H1 (cell line): ENCODE results near the gene PHLPP1. TPM values are rescaled to one million over a fixed set of nuclear protein-coding genes. Genes with fewer than 3 reads are reported as not detected.

Experiments
- CTCF ChIA-PET: fragments of 300-600 bp; sonication (Branson Sonifier 250); formaldehyde crosslinking; loops from one replicate; lab custom pipeline; 2021; ENCODE audit not compliant: partially characterized antibody; lab: Charles Lee
- POLR2A ChIA-PET: fragments of 300-600 bp; sonication (Branson Sonifier 250); formaldehyde crosslinking; loops from one replicate; lab custom pipeline; 2021; ENCODE audit warnings: inconsistent platforms; ENCODE audit not compliant: partially characterized antibody; lab: Charles Lee
- DNase-seq, 2 experiments: peaks; one replicate each; pipeline versions ENCODE4 v3.0.0 to v3.0.0-alpha.2; 2010 to 2022; ENCODE audit warnings: low spot score in 2 of 2, low read depth in 1 of 2, mixed read lengths in 1 of 2
- FAIRE-seq: peaks from 2 replicates; lab custom pipeline; 2011; peaks lifted over from hg19 to GRCh38; lab: Jason Lieb, UNC
- H2AFZ ChIP-seq: 2 replicates; pipeline ENCODE4 v1.8.1; 2012; ENCODE audit warnings: low read length, inconsistent platforms
- H2AK5ac ChIP-seq: 2 replicates; pipeline ENCODE4 v1.6.1; 2013; ENCODE audit warnings: low read depth, low read length
- H2BK120ac ChIP-seq: replicated peaks from 2 replicates; pipeline ENCODE3; 2013; ENCODE audit warnings: low read depth, low read length, inconsistent platforms
- H2BK12ac ChIP-seq: 2 replicates; pipeline ENCODE4 v1.6.1; 2013; ENCODE audit warnings: low read depth, low read length
- H2BK15ac ChIP-seq: 2 replicates; pipeline ENCODE4 v1.6.1; 2013; ENCODE audit warnings: low read length
- H2BK20ac ChIP-seq: 2 replicates; pipeline ENCODE4 v1.6.1; 2013; ENCODE audit warnings: low read length
- H2BK5ac ChIP-seq: 2 replicates; pipeline ENCODE4 v1.6.1; 2013; ENCODE audit warnings: low read depth, low read length
- H3K14ac ChIP-seq: 2 replicates; pipeline ENCODE4 v1.6.1; 2013; ENCODE audit warnings: inconsistent platforms; ENCODE audit not compliant: insufficient read length
- H3K18ac ChIP-seq: 2 replicates; pipeline ENCODE4 v1.6.1; 2013; ENCODE audit warnings: low read length; ENCODE audit errors: extremely low read depth
- H3K23ac ChIP-seq: 2 replicates; pipeline ENCODE4 v1.6.1; 2013; ENCODE audit warnings: inconsistent platforms; ENCODE audit not compliant: insufficient read length
- H3K23me2 ChIP-seq: 2 replicates; pipeline ENCODE4 v1.6.1; 2013; ENCODE audit warnings: low read depth, low read length
- H3K27ac ChIP-seq: 2 replicates; pipeline ENCODE4 v1.6.1; 2011; ENCODE audit warnings: low read depth, low read length, inconsistent platforms
- H3K27me3 ChIP-seq, 4 experiments: replicated peaks in 1 of 4; 1 replicate in 1 of 4; 2 replicates in 3 of 4; pipeline versions ENCODE4 v1.6.1 to v1.8.1; 2011 to 2013; ENCODE audit warnings: low read length in 3 of 4, mild to moderate bottlenecking in 3 of 4, inconsistent platforms in 2 of 4, mixed read lengths in 2 of 4, moderate library complexity in 1 of 4; ENCODE audit not compliant: control insufficient read depth in 3 of 4, insufficient read depth in 3 of 4; ENCODE audit errors: extremely low read depth in 1 of 4
- H3K36me3 ChIP-seq, 4 experiments: 2 replicates each; pipeline versions ENCODE4 v1.6.1 to v1.8.1; 2011 to 2013; ENCODE audit warnings: mild to moderate bottlenecking in 4 of 4, low read length in 3 of 4, moderate library complexity in 2 of 4, control low read depth in 1 of 4, inconsistent platforms in 1 of 4; ENCODE audit not compliant: insufficient read depth in 4 of 4, control insufficient read depth in 2 of 4
- H3K4ac ChIP-seq: replicated peaks from 2 replicates; pipeline ENCODE3; 2013; ENCODE audit warnings: low read length, low read depth, mixed read lengths, inconsistent platforms; ENCODE audit not compliant: insufficient read length
- H3K4me1 ChIP-seq, 4 experiments: replicated peaks in 1 of 4; 1 replicate in 1 of 4; 2 replicates in 3 of 4; pipeline versions ENCODE4 v1.6.1 to v1.8.1; 2011 to 2013; ENCODE audit warnings: low read length in 3 of 4, inconsistent platforms in 2 of 4, mixed read lengths in 1 of 4; ENCODE audit not compliant: insufficient read depth in 4 of 4, control insufficient read depth in 3 of 4
- H3K4me2 ChIP-seq, 2 experiments: 2 replicates each; pipeline versions ENCODE4 v1.6.1 to v1.8.1; 2011 to 2013; ENCODE audit warnings: low read depth in 2 of 2, low read length in 2 of 2, control low read depth in 1 of 2, inconsistent platforms in 1 of 2, mild to moderate bottlenecking in 1 of 2; ENCODE audit not compliant: insufficient read depth in 1 of 2
- H3K4me3 ChIP-seq, 4 experiments: fragments of 200-600, 300-600 bp in 1 of 4; sonication (generic), shearing (Covaris generic), sonication (Bioruptor Twin) in 1 of 4; 2 replicates each; pipeline versions ENCODE4 v1.5.1 to v1.8.1; 2011 to 2016; ENCODE audit warnings: low read length in 4 of 4, low read depth in 3 of 4, control low read depth in 2 of 4, inconsistent platforms in 2 of 4, mild to moderate bottlenecking in 2 of 4, mixed read lengths in 1 of 4, moderate library complexity in 1 of 4; ENCODE audit not compliant: insufficient read depth in 2 of 4; ENCODE audit errors: extremely low read depth in 1 of 4
- H3K56ac ChIP-seq: replicated peaks from 2 replicates; pipeline ENCODE3; 2013; ENCODE audit warnings: low read depth, mild to moderate bottlenecking, mixed read lengths, low read length, inconsistent platforms; ENCODE audit not compliant: insufficient read length
- H3K79me1 ChIP-seq: 2 replicates; pipeline ENCODE4 v1.6.1; 2013; ENCODE audit warnings: low read depth, low read length, control low read depth
- H3K79me2 ChIP-seq, 2 experiments: 2 replicates each; pipeline versions ENCODE4 v1.6.1 to v1.8.1; 2012 to 2013; ENCODE audit warnings: low read length in 2 of 2, mild to moderate bottlenecking in 2 of 2, inconsistent platforms in 1 of 2; ENCODE audit not compliant: insufficient read depth in 2 of 2, control insufficient read depth in 1 of 2
- H3K9ac ChIP-seq, 4 experiments: replicated peaks in 1 of 4; 1 replicate in 1 of 4; 2 replicates in 3 of 4; pipeline versions ENCODE4 v1.6.1 to v1.8.1; 2011 to 2013; ENCODE audit warnings: low read depth in 3 of 4, low read length in 3 of 4, control low read depth in 2 of 4, mild to moderate bottlenecking in 2 of 4, moderate library complexity in 2 of 4, inconsistent platforms in 1 of 4; ENCODE audit errors: extremely low read depth in 1 of 4
- H3K9me3 ChIP-seq, 2 experiments: 2 replicates each; pipeline versions ENCODE4 v1.6.1 to v1.8.1; 2012 to 2013; ENCODE audit warnings: mild to moderate bottlenecking in 2 of 2, moderate library complexity in 2 of 2, control low read depth in 1 of 2, inconsistent platforms in 1 of 2, low read depth in 1 of 2, low read length in 1 of 2, mixed read lengths in 1 of 2; ENCODE audit not compliant: insufficient read depth in 2 of 2
- H4K20me1 ChIP-seq, 2 experiments: replicated peaks in 1 of 2; 2 replicates each; pipeline versions ENCODE3 to v1.8.1; 2011 to 2013; ENCODE audit warnings: inconsistent platforms in 2 of 2, low read length in 2 of 2, mild to moderate bottlenecking in 1 of 2; ENCODE audit not compliant: insufficient read depth in 2 of 2, control insufficient read depth in 1 of 2
- H4K5ac ChIP-seq: 2 replicates; pipeline ENCODE4 v1.6.1; 2013; ENCODE audit warnings: low read length, low read depth, mixed read lengths, inconsistent platforms; ENCODE audit not compliant: insufficient read length
- H4K8ac ChIP-seq: 2 replicates; pipeline ENCODE4 v1.8.0; 2013; ENCODE audit warnings: mild to moderate bottlenecking, moderate library complexity, low read length, inconsistent platforms; ENCODE audit not compliant: insufficient read depth; ENCODE audit errors: extremely low read depth
- H4K91ac ChIP-seq: replicated peaks from 2 replicates; pipeline ENCODE3; 2013; ENCODE audit warnings: low read length, mixed read lengths, inconsistent platforms; ENCODE audit not compliant: insufficient read length
- CHD1 ChIP-seq: IDR thresholded peaks from 2 replicates; pipeline ENCODE4 v1.6.1; 2012; ENCODE audit warnings: low read depth, low read length, improper control_type of control experiment
- CTBP2 ChIP-seq: IDR thresholded peaks from 2 replicates; pipeline ENCODE4 v1.7.0; 2011; ENCODE audit warnings: borderline replicate concordance, mild to moderate bottlenecking, moderate library complexity, mixed read lengths, low read length; ENCODE audit not compliant: insufficient read depth, insufficient read length
- EGR1 ChIP-seq: IDR thresholded peaks from 2 replicates; pipeline ENCODE4 v1.6.1; 2011; ENCODE audit warnings: low read depth, low read length, borderline replicate concordance
- JUN ChIP-seq: IDR thresholded peaks from 2 replicates; pipeline ENCODE4 v1.6.1; 2011; ENCODE audit warnings: low read depth, mild to moderate bottlenecking, improper control_type of control experiment, low read length
- JUND ChIP-seq: IDR thresholded peaks from 2 replicates; pipeline ENCODE4 v1.6.1; 2011; ENCODE audit warnings: mild to moderate bottlenecking, improper control_type of control experiment, low read length
- RBBP5 ChIP-seq: IDR thresholded peaks from 2 replicates; pipeline ENCODE4 v1.7.1; 2012; ENCODE audit warnings: low read depth, mild to moderate bottlenecking, inconsistent platforms, low read length, moderate library complexity, borderline replicate concordance
- RXRA ChIP-seq: IDR thresholded peaks from 2 replicates; pipeline ENCODE4 v1.6.1; 2011; ENCODE audit warnings: low read depth, mild to moderate bottlenecking, low read length, moderate library complexity; ENCODE audit not compliant: insufficient read depth
- SIN3A ChIP-seq, 2 experiments: IDR thresholded peaks in 1 of 2; conservative IDR thresholded peaks in 1 of 2; 2 replicates each; pipeline ENCODE4 v1.6.1; 2011 to 2012; ENCODE audit warnings: low read length in 2 of 2, improper control_type of control experiment in 1 of 2, low read depth in 1 of 2, mild to moderate bottlenecking in 1 of 2
- TAF1 ChIP-seq: IDR thresholded peaks from 2 replicates; pipeline ENCODE4 v1.6.1; 2011; ENCODE audit warnings: mild to moderate bottlenecking, low read depth, low read length
- TCF12 ChIP-seq: IDR thresholded peaks from 2 replicates; pipeline ENCODE4 v1.6.1; 2011; ENCODE audit warnings: low read depth, mild to moderate bottlenecking, low read length
- WGBS, 2 experiments: shearing (Covaris generic) in 1 of 2; methylation state at CpG; one replicate each; pipeline versions ENCODE4 v1.1.6 to v1.1.7; 2013 to 2015; ENCODE audit warnings: low lambda C conversion rate in 2 of 2, mixed read lengths in 2 of 2, inconsistent platforms in 1 of 2, low coverage in 1 of 2, missing lambda C conversion rate in 1 of 2; ENCODE audit not compliant: insufficient replicate concordance in 2 of 2, insufficient coverage in 1 of 2, insufficient read length in 1 of 2; ENCODE audit errors: extremely low coverage in 1 of 2, missing lambda C conversion rate in 1 of 2; 5-methylcytosine and 5-hydroxymethylcytosine counted together
- polyA plus RNA-seq, 7 experiments: library from polyadenylated mRNA; depleted of rRNA in 3 of 7; stranded (reverse) in 5 of 7; unstranded in 2 of 7; fragments of >200 nt in 5 of 7; fragments of 200-250 nt in 2 of 7; gene quantifications; 1 replicate in 5 of 7; 2 replicates in 1 of 7; 4 replicates in 1 of 7; pipeline versions ENCODE4 v1.2.1 to v1.2.3, GENCODE V29; 2011 to 2013; ENCODE audit warnings: missing spikeins in 2 of 7, mixed read lengths in 2 of 7
- total RNA-seq: library from RNA; stranded (reverse); fragmentation: NEBNext Ultra II Directional; extraction: Animal tissue kit (Norgen Biotek cat#: 25700); gene quantifications from 2 replicates; pipeline ENCODE4 v1.2.1, GENCODE V29; 2021

The PHLPP1 gene
- total and polyA plus RNA-seq, 2 of the 8 experiments (the other 6 are each of a cell fraction or from before 2014, with no cell fraction given), result 28.0 to 66.3 TPM

DNA sequence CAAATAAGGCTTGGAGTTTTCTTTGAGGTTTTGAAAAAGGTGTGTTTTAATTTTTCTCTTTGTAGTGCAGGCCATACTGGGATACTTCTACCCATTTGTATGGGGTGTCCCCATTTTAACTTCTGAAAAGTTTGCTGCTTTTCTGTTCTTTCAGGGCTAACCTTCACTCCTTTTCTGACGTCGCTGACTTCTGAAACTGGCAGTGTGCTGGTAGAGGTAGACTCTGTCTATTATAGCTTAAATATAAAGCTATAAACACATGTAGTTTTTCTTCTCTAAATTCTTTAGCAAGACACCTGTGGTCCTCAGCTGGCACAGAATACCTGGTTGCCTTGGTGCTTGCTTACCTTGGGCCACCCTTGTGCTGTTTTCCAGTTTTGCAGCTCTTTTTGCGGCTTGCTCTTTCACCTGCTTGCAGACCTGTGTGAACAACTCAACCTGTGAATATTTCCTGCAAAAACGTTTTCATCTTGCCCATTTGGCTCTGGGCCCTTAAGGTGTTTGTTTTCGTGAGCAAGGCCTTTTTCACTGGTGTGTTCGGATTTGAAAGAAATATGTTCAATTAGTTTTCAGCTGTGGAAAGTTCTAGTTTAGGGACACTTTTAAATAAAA lies 42.2 kb downstream of the PHLPP1 start:
- Histone ChIP-seq H3K9ac (peak overlapping the region in 1 of 4 experiments; percentile 53; a peak in 1 of 7 replicates), H3K4me3 (peak overlapping the region in 1 of 4 experiments; percentile 45; a peak in 1 of 8 replicates), H3K27ac (peak overlapping the region; percentile 35; the same call in 1 of the 2 replicates), H4K5ac (no peak overlapping the region), H2BK20ac (peak overlapping the region; percentile 67), H4K20me1 (peaks cover 0 to 4% of the 10 kb centered on the region in 2 experiments), H3K36me3 (no peaks in the 10 kb centered on the region), H3K4me1 (peaks cover 8 to 36% (median 26%) of the 10 kb centered on the region in 4 experiments), H3K23ac (no peak overlapping the region), H2BK120ac (peak overlapping the region; percentile 63), H2BK15ac (no peak overlapping the region), H3K27me3 (no peaks in the 10 kb centered on the region), H3K79me1 (peaks cover 4% of the 10 kb centered on the region; the same call in 1 of the 2 replicates), H2AK5ac (0 out of 2 replicates have a peak overlapping the region, but pooled peaks have one; percentile 28), H3K79me2 (peaks cover 18 to 98% of the 10 kb centered on the region in 2 experiments), H3K4ac (no peak overlapping the region), H4K91ac (peak overlapping the region; percentile 8), H3K9me3 (no peaks in the 10 kb centered on the region), H4K8ac (no peak overlapping the region), H2BK5ac (peak overlapping the region; percentile 67; the same call in 1 of the 2 replicates), H3K4me2 (peak overlapping the region; percentile 36 to 41; a peak in 3 of 4 replicates), H2BK12ac (peak overlapping the region; percentile 20; the same call in 1 of the 2 replicates), H3K14ac (no peak overlapping the region), H3K56ac (no peak overlapping the region), H3K18ac (0 out of 2 replicates have a peak overlapping the region, but pooled peaks have one; percentile 5), H3K23me2 (no peaks in the 10 kb centered on the region), H2AFZ (no peak overlapping the region)
- POLR2A ChIA-PET, result interaction anchor here (0.8 to 1.6 kb wide), 7 partner anchors 7 to 94 kb away, joined by 3 to 9 read pairs (median 4); partner anchors contain the start of gene PHLPP1
- FAIRE-seq (peak; percentile 58), DNase-seq (no peak)
- TF ChIP-seq EGR1 (no peak), TCF12 (no peak), TAF1 (no peak), CHD1 (no peak), RBBP5 (no peak), RXRA (no peak), JUN (no peak), CTBP2 (no peak), SIN3A (conservative IDR thresholded peaks at IDR 0.05 in 1 of 2, IDR thresholded peaks at IDR 0.05 in 1 of 2; ENCODE audit: low read depth in 1 of 2, low read length in 2 of 2) (no peak), JUND (no peak)
- CTCF ChIA-PET, result interaction anchor here (0.7 to 1.1 kb wide), 4 partner anchors 13 to 46 kb away, joined by 3 read pairs; no protein-coding TSS in a partner anchor
- 45% methylated on average over 6 of the region's 6 CpGs; no CpG with 5 or more reads in 1 of the 2 experiments for WGBS, 2 experiments
